GM19238 (cell line): ENCODE measurements around the gene THAP3.
"Not testable (repeated sequence)": the region's sequence is repeated elsewhere in the genome, so short reads cannot be mapped to it uniquely, and the experiment has no call there.

Source experiments
- DNase-seq: peaks from one replicate; pipeline ENCODE4 v3.0.0; 2011; ENCODE audit warnings: low spot score; ENCODE audit not compliant: insufficient read length

THAP3 gene

GRCh38 chr1:6634371-6635052 lies 9.8 kb downstream of the THAP3 start:
- no peak for DNase-seq

- no peak for DNase-seq
Observed at GRCh38 chr1:6635161-6635909, 10.7 kb downstream of the THAP3 start.

- DNase-seq: no peak
Observed at GRCh38 chr1:6635910-6636760, 11.5 kb downstream of the THAP3 start.

- not testable (repeated sequence) for DNase-seq
Observed at GRCh38 chr1:6636778-6637177, 12.1 kb downstream of the THAP3 start.

GRCh38 chr1:6637770-6638169 lies 13.1 kb downstream of the THAP3 start:
- DNase-seq: no peak

- DNase-seq: no peak
Observed at GRCh38 chr1:6638226-6638625, 13.6 kb downstream of the THAP3 start.

- not testable (repeated sequence) for DNase-seq
Observed at GRCh38 chr1:6640867-6641266, 16.2 kb downstream of the THAP3 start.

GRCh38 chr1:6645018-6645417 lies 20.4 kb downstream of the THAP3 start:
- no peak for DNase-seq

GRCh38 chr1:6646499-6647148 lies 22.0 kb downstream of the THAP3 start:
- DNase-seq: no peak

- no peak for DNase-seq
Observed at GRCh38 chr1:6648556-6648955, 23.9 kb downstream of the THAP3 start.

GRCh38 chr1:6651909-6652308 lies 27.2 kb downstream of the THAP3 start:
- no peak for DNase-seq

- no peak for DNase-seq
Observed at GRCh38 chr1:6652986-6653385, 28.3 kb downstream of the THAP3 start.

- DNase-seq: no peak
Observed at GRCh38 chr1:6653436-6654290, 29.0 kb downstream of the THAP3 start.

GRCh38 chr1:6657138-6657537 lies 32.5 kb downstream of the THAP3 start:
- DNase-seq: no peak

- no peak for DNase-seq
Observed at GRCh38 chr1:6658359-6659060, 33.8 kb downstream of the THAP3 start.

GRCh38 chr1:6660415-6661049 lies 35.9 kb downstream of the THAP3 start:
- DNase-seq: no peak

- DNase-seq: not testable (repeated sequence)
Observed at GRCh38 chr1:6662468-6662867, 37.8 kb downstream of the THAP3 start.

GRCh38 chr1:6666696-6667095 lies 42.0 kb downstream of the THAP3 start:
- DNase-seq: no peak

GRCh38 chr1:6667139-6667538 lies 42.5 kb downstream of the THAP3 start:
- DNase-seq: no peak
